ENCODE results near the gene COMMD8. TPM values are rescaled to one million over a fixed set of nuclear protein-coding genes. Genes with fewer than 3 reads are reported as not detected.

The COMMD8 gene
- polyA plus RNA-seq (19.0 to 38.6 TPM (median 20.5 TPM) in 3 replicates), polyA minus RNA-seq (2.5 to 8.8 TPM in 2 of 3 replicates, not detected in the other)
- polyA plus RNA-seq (2011; ENCODE audit: low read depth): 7.6 TPM
- polyA plus RNA-seq (2011; cell fraction: cytosol; rRNA removed): 18.2 and 36.4 TPM in 2 replicates
- 6.9 and 13.2 TPM in 2 replicates for polyA plus RNA-seq (2011; cell fraction: nucleus; rRNA removed)
- 17.2 and 24.5 TPM in 2 replicates for polyA plus RNA-seq (2012; ENCODE audit: low replicate concordance)
- 7.1 TPM for polyA minus RNA-seq (2011; cell fraction: cytosol; rRNA and poly(A)+ RNA removed)
- 2.8 and 3.2 TPM in 2 replicates for polyA minus RNA-seq (2011; cell fraction: nucleus; rRNA and poly(A)+ RNA removed)

- Histone ChIP-seq H3K79me2 (ENCODE audit: control insufficient read depth, insufficient read depth, low read length) (peaks cover 4% of the 10 kb centered on the region), H3K9me3 (ENCODE audit: control insufficient read depth, low read depth, low read length) (no peaks in the 10 kb centered on the region), H3K9ac (ENCODE audit: control insufficient read depth, extremely low read depth, insufficient read depth, low read length) (peak within 1 kb of the TSS; percentile 75), H3K27me3 (ENCODE audit: control insufficient read depth, extremely low read depth, insufficient read depth, low read length) (no peaks in the 10 kb centered on the region), H3K27ac (ENCODE audit: control insufficient read depth, insufficient read depth, low read length) (peak within 1 kb of the TSS; percentile 70), H3K4me2 (ENCODE audit: control insufficient read depth, extremely low read depth, insufficient read depth, low read depth, low read length) (peak within 1 kb of the TSS; percentile 84), H3K9me1 (ENCODE audit: control insufficient read depth, extremely low read depth, insufficient read depth, low read length) (no peaks in the 10 kb centered on the region), H2AFZ (ENCODE audit: control insufficient read depth, low read length) (peak within 1 kb of the TSS; percentile 90), H3K4me3 (ENCODE audit: control insufficient read depth in 2 of 3, extremely low read depth in 1 of 3, insufficient read depth in 2 of 3, low read depth in 1 of 3, low read length in 3 of 3) (peak within 1 kb of the TSS; percentile 75 to 93 (median 81)), H3K36me3 (ENCODE audit: control insufficient read depth in 2 of 2, extremely low read depth in 1 of 2, insufficient read depth in 2 of 2, low read length in 2 of 2) (no peaks in the 10 kb centered on the region), H4K20me1 (ENCODE audit: control insufficient read depth, extremely low read depth, insufficient read depth, low read length) (no peaks in the 10 kb centered on the region), H3K4me1 (ENCODE audit: control insufficient read depth, extremely low read depth, insufficient read depth, low read length) (peaks cover 9% of the 10 kb centered on the region)
- FAIRE-seq (peak; percentile 85), DNase-seq (ENCODE audit: low read depth, low spot score) (peak; percentile 90)
- no peak for TF ChIP-seq EZH2 (IDR thresholded peaks at IDR 0.05; ENCODE audit: low read length)
- TF ChIP-seq, protein P1, sequence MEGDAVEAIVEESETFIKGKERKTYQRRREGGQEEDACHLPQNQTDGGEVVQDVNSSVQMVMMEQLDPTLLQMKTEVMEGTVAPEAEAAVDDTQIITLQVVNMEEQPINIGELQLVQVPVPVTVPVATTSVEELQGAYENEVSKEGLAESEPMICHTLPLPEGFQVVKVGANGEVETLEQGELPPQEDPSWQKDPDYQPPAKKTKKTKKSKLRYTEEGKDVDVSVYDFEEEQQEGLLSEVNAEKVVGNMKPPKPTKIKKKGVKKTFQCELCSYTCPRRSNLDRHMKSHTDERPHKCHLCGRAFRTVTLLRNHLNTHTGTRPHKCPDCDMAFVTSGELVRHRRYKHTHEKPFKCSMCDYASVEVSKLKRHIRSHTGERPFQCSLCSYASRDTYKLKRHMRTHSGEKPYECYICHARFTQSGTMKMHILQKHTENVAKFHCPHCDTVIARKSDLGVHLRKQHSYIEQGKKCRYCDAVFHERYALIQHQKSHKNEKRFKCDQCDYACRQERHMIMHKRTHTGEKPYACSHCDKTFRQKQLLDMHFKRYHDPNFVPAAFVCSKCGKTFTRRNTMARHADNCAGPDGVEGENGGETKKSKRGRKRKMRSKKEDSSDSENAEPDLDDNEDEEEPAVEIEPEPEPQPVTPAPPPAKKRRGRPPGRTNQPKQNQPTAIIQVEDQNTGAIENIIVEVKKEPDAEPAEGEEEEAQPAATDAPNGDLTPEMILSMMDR (optimal IDR thresholded peaks at IDR 0.05 in 1 of 3, IDR thresholded peaks at IDR 0.05 in 1 of 3, conservative IDR thresholded peaks at IDR 0.05 in 1 of 3; ENCODE audit: extremely low read depth in 1 of 3, insufficient read depth in 2 of 3, low read length in 3 of 3): peak in 1 of 3 experiments; percentile 18
- dilution Hi-C loops (cut with MboI; ENCODE audit: extremely low pct_ligation_motif_present, low sequenced_read_pairs): no loop called here
Measured at GRCh38 chr4:47463235-47463956, at the start of gene COMMD8. TSS of gene COMMD8 (minus strand) at chr4:47463702. CDS start at chr4:47463651, 51 bp downstream.

- Histone ChIP-seq H2AFZ (ENCODE audit: control insufficient read depth, low read length) (peak overlapping the region; percentile 9), H3K27me3 (ENCODE audit: control insufficient read depth, extremely low read depth, insufficient read depth, low read length) (no peaks in the 10 kb centered on the region), H3K4me3 (ENCODE audit: control insufficient read depth in 2 of 3, extremely low read depth in 1 of 3, insufficient read depth in 2 of 3, low read depth in 1 of 3, low read length in 3 of 3) (no peak overlapping the region), H4K20me1 (ENCODE audit: control insufficient read depth, extremely low read depth, insufficient read depth, low read length) (no peaks in the 10 kb centered on the region), H3K27ac (ENCODE audit: control insufficient read depth, insufficient read depth, low read length) (peak overlapping the region; percentile 20), H3K36me3 (ENCODE audit: control insufficient read depth in 2 of 2, extremely low read depth in 1 of 2, insufficient read depth in 2 of 2, low read length in 2 of 2) (peaks cover 7 to 15% of the 10 kb centered on the region in 2 experiments), H3K9me3 (ENCODE audit: control insufficient read depth, low read depth, low read length) (no peaks in the 10 kb centered on the region), H3K4me1 (ENCODE audit: control insufficient read depth, extremely low read depth, insufficient read depth, low read length) (peaks cover 21% of the 10 kb centered on the region), H3K9me1 (ENCODE audit: control insufficient read depth, extremely low read depth, insufficient read depth, low read length) (no peaks in the 10 kb centered on the region), H3K4me2 (ENCODE audit: control insufficient read depth, extremely low read depth, insufficient read depth, low read depth, low read length) (peak overlapping the region; percentile 29), H3K9ac (ENCODE audit: control insufficient read depth, extremely low read depth, insufficient read depth, low read length) (no peak overlapping the region), H3K79me2 (ENCODE audit: control insufficient read depth, insufficient read depth, low read length) (peaks cover 14% of the 10 kb centered on the region)
- FAIRE-seq: peak; percentile 60
- no peak for DNase-seq (ENCODE audit: low read depth, low spot score)
- TF ChIP-seq, protein P1 (optimal IDR thresholded peaks at IDR 0.05 in 1 of 3, IDR thresholded peaks at IDR 0.05 in 1 of 3, conservative IDR thresholded peaks at IDR 0.05 in 1 of 3; ENCODE audit: extremely low read depth in 1 of 3, insufficient read depth in 2 of 3, low read length in 3 of 3): no peak
- TF ChIP-seq EZH2 (IDR thresholded peaks at IDR 0.05; ENCODE audit: low read length): no peak
- dilution Hi-C loops (cut with MboI; ENCODE audit: extremely low pct_ligation_motif_present, low sequenced_read_pairs): no loop called here
Measured at GRCh38 chr4:47510506-47511143, 47.1 kb upstream of the COMMD8 start.

Data from keratinocyte (primary cell).